Measurements from ENCODE around the gene KRTAP10-3. TPM values are rescaled to one million over a fixed set of nuclear protein-coding genes. Genes with fewer than 3 reads are reported as not detected.
A peak's percentile ranks its signal among the peaks of the same experiment; 100 is the strongest.
"Not testable (repeated sequence)": the region's sequence is repeated elsewhere in the genome, so short reads cannot be mapped to it uniquely, and the experiment has no call there.

The KRTAP10-3 gene
- total RNA-seq (2014; rRNA removed; shearing (Covaris generic)): not detected in 2 replicates

- DNase-seq (ENCODE audit: low read depth): no peak
Observed at GRCh38 chr21:44558695-44559094, at the start of gene KRTAP10-3. KRTAP10-3 (minus strand) TSS chr21:44558795; CDS start chr21:44558715, 80 bp downstream.

- no peak for DNase-seq (ENCODE audit: low read depth)
Observed at GRCh38 chr21:44606495-44606894, 47.9 kb upstream of the KRTAP10-3 start.

GRCh38 chr21:44603911-44604310 lies 45.3 kb upstream of the KRTAP10-3 start:
- no peak for DNase-seq (ENCODE audit: low read depth)

GRCh38 chr21:44603109-44603875 lies 44.7 kb upstream of the KRTAP10-3 start:
- DNase-seq (ENCODE audit: low read depth): no peak

GRCh38 chr21:44602463-44602850 lies 43.9 kb upstream of the KRTAP10-3 start:
- DNase-seq (ENCODE audit: low read depth): no peak

- no peak for DNase-seq (ENCODE audit: low read depth)
Observed at GRCh38 chr21:44601596-44602462, 43.2 kb upstream of the KRTAP10-3 start.

GRCh38 chr21:44601091-44601490 lies 42.5 kb upstream of the KRTAP10-3 start:
- DNase-seq (ENCODE audit: low read depth): peak; percentile 51

GRCh38 chr21:44600118-44600978 lies 41.8 kb upstream of the KRTAP10-3 start, which contains the start of gene KRTAP10-7:
KRTAP10-7 (plus strand) TSS chr21:44600597; CDS start chr21:44600622, 25 bp downstream.
- DNase-seq (ENCODE audit: low read depth): not testable (repeated sequence)

GRCh38 chr21:44599264-44600029 lies 40.9 kb upstream of the KRTAP10-3 start:
- DNase-seq (ENCODE audit: low read depth): no peak

GRCh38 chr21:44598061-44598460 lies 39.5 kb upstream of the KRTAP10-3 start:
- no peak for DNase-seq (ENCODE audit: low read depth)

- peak; percentile 42 for DNase-seq (ENCODE audit: low read depth)
Observed at GRCh38 chr21:44596068-44596725, 37.6 kb upstream of the KRTAP10-3 start.

- no peak for DNase-seq (ENCODE audit: low read depth)
Observed at GRCh38 chr21:44595524-44595923, 36.9 kb upstream of the KRTAP10-3 start.

GRCh38 chr21:44594406-44594916 lies 35.9 kb upstream of the KRTAP10-3 start:
- DNase-seq (ENCODE audit: low read depth): no peak

GRCh38 chr21:44593598-44594405 lies 35.2 kb upstream of the KRTAP10-3 start:
- no peak for DNase-seq (ENCODE audit: low read depth)

- no peak for DNase-seq (ENCODE audit: low read depth)
Observed at GRCh38 chr21:44592446-44593311, 34.1 kb upstream of the KRTAP10-3 start, which contains the start of gene KRTAP10-6. KRTAP10-6 (minus strand) TSS chr21:44592505; CDS start chr21:44592484, 21 bp downstream.

GRCh38 chr21:44591801-44592130 lies 33.2 kb upstream of the KRTAP10-3 start:
- not testable (repeated sequence) for DNase-seq (ENCODE audit: low read depth)

GRCh38 chr21:44590897-44591800 lies 32.6 kb upstream of the KRTAP10-3 start:
- DNase-seq (ENCODE audit: low read depth): not testable (repeated sequence)

All from Daoy (cell line).